Embryonic facial prominence (tissue), 1 donor: ENCODE data around the gene FSD1.

Experiments
- DNase-seq: peaks from one replicate; pipeline ENCODE4 v3.0.0-alpha.2; 2016; ENCODE audit errors: extremely low spot score

FSD1 gene

DNA sequence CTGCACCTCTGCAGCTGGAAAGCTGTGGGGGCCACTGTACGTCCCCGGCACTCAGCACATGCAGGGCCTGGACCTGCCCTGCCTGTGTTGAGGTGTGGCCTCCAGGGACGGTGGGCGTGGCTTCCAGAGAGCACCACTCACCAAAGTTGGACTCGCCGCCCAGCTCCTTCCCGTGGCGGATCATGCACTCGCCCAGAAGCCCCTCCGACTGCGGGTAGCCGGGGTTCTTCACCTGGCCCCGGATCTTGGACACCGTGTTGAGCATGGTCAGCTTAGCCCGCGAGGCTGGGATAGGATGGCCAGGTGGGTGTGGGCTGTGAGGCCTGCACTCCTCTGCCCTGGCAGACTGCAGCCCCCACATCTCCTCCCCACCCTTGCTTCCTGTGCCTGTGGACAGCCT lies 60.9 kb downstream of the FSD1 start:
- DNase-seq = no peak

- DNase-seq = no peak
These were observed 61.6 kb downstream of the FSD1 start for GRCh38 chr19:4365791-4366665.

GRCh38 chr19:4366666-4367335 lies 62.4 kb downstream of the FSD1 start:
- DNase-seq = no peak

DNA sequence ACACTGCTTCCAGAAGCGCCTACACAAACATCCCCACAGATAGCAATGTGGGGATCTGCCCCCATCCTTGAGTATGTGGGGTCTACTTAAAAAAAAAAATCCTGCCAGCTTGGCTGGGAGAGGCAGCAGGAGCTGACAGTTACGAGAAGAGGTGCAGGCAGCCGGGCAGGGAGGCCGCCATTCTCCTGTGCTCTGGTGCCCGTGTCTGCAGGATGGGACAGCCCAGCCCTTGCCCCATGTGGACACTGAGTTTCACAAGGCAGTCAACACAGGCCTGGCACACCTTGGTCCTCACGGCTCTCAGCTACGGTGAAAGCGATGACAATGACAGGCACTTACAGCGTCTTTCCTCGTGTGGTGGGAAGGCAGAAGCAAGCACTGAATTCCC lies 62.9 kb downstream of the FSD1 start:
- no peak for DNase-seq

DNA sequence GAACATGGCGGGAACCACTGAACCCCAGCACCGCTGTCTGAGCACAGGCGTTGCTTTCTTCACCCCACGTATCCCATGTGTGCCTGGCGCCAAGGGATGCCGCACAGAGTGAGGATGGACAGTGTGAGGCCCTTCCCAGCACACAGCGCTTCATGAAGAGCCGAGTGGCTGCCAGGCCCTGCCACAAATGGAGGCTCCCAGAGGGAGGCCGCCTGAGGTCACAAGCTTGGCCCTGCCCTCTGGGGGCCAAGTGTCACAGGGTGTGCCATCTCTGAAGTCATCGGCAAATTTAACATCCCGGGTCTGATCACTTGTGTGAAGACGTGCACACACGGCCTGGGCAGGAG lies 63.4 kb downstream of the FSD1 start:
- no peak for DNase-seq

GRCh38 chr19:4368128-4368820 lies 63.9 kb downstream of the FSD1 start:
- no peak for DNase-seq

GRCh38 chr19:4369109-4369887 lies 64.9 kb downstream of the FSD1 start:
- DNase-seq = no peak

DNA sequence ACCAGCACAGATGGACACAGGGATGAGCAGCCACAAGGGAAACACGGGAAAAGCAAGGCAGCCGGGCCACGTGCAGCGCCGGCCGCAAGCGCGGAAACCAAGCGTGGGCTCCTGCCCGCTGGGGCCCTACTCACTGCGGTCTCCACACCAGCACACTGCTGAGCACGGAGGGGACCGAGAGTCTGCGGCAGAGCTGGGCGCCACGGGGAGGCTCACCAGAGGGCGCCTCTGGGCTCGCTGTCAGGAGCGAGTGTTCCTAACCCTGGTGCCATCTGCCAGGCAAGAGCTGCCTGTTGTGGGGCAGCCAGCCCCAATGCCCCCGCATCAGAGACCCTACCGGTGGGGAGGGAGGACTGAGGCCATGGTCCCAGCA lies 65.5 kb downstream of the FSD1 start:
- no peak for DNase-seq

DNA sequence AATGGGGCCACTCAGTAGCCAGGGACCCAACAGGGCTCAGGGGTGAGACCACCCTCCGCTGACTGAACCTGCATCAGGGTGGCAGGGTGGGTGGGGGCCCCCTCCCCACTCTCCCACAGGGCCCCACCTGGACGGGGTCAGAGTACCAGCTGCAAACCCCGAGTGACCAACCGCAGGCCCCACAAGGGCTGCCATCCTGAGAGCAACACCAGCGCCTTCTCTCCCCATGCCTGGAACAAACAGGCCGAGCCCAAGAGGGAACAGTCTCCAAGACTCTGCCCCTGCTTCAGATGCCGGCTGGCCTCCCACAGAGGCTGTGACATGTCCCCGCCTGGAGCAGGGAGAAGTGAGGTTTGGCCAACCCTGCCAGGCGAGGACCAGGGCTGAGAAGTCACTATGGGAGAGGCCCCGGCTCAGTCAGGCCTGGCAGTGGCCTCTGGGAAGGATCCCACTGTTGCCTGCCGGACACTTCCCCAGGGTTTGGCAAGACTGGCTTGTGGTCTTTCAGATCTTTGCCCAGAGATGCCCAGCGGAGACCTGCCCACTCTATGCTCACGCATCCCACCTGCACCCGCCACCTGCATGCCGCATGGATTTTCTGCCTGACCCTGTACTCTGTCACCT lies 66.1 kb downstream of the FSD1 start:
- DNase-seq = no peak

DNA sequence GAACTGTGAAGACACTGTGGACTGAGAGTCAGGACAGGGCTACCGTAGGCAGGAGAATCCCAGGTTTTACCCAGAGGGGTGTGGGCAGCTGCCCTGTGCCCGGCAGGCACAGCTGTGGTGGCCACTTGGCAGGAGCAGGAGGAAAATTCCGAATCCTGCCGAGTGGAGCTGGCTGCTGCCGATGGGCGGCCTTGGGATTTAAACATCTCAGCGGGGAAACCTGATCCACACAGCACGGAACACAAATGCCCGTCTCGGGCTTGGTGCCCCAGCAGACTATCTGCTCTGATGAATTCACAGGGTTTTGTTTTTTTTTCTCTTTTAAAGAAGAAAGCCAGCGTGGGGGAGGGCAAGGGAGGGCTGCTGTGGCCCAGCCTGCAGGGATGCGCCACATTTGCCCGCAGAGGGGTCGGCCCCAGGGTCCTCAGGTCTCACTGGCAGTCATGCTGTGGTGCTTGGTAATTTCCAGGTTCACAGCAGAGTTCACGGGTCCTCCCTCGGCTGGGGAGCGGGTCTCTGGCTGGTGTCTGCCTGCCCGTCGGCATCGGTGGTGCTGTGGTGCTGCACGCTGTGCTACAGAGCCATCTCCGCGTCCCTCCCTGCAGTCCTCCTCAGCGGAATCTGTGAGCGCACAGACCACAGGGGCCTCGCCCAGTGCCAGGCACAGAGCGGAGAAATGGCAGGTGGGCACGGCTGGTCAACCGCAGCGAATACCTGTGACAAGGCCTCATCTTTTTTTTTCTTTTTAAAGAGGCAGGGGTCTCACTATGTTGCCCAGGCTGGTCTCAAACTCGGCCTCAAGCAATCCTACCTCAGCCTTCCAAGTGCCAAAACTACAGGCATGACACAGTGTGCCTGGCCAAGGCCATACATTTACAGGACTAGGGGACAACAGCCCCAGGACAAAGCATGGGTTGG lies 67.1 kb downstream of the FSD1 start:
- DNase-seq = no peak

DNA sequence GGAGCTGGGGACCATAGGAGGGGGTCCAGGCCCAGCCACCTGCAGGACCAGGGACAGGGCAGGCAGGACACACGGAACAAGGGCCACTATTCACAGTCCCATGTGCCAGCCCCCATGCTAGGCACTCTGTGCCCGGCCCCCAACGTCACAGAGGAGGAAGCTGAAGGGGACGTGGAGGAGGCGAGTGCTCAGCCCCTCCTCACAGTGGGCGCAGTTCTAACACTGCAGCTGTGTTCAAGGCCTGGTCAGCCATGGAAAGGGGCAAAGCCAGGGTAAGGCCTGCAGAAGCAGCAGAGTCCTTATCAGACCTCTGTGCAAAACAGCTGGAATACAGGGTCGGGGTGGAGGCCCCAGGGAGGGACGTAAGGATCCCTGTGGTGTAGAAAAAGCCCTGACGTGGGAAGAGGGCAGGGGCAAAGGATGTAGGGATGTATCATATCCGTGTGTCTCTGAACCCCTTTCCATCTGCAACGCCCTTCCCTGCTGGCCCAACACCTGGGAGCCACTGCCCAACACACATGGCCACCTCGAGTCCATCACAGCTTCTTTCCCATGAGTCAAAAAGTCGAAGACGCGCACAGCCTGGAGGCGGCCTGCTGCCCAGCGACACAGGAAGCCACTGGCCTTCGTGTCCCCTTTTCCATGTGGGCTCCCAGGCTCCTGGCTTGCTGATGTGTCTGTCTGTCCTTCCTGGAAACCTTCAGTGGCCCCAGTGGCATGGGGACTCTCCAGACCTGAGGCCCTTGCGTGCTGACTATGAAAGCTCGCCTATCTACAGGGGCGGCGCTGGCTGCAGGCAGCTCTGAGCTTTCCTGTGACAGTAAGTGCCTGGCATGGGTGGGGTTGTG lies 68.0 kb downstream of the FSD1 start:
- no peak for DNase-seq

GRCh38 chr19:4373013-4373367 lies 68.6 kb downstream of the FSD1 start:
- DNase-seq = no peak
